Neural crest cell (in vitro differentiated cells): ENCODE results near the gene NRG3. TPM values are rescaled to one million over a fixed set of nuclear protein-coding genes. Genes with fewer than 3 reads are reported as not detected.
A peak's percentile ranks its signal among the peaks of the same experiment; 100 is the strongest.

ENCODE experiments used
- DNase-seq: peaks from one replicate; pipeline ENCODE4 v3.0.0; 2021; ENCODE audit warnings: low read depth, mixed read lengths, low spot score
- H3K27ac Mint-ChIP-seq: one replicate; pipeline ENCODE4 v1.8.0; 2021; ENCODE audit warnings: mild to moderate bottlenecking, mixed read lengths; ENCODE audit not compliant: unreplicated experiment
- H3K27me3 Mint-ChIP-seq: 2 replicates; pipeline ENCODE4 v1.8.0; 2021; ENCODE audit warnings: low read depth, mild to moderate bottlenecking, mixed read lengths
- H3K36me3 Mint-ChIP-seq: 2 replicates; pipeline ENCODE4 v1.8.0; 2021; ENCODE audit warnings: low read depth, mild to moderate bottlenecking, mixed read lengths
- H3K4me1 Mint-ChIP-seq: 2 replicates; pipeline ENCODE4 v1.8.0; 2021; ENCODE audit warnings: mixed read lengths
- H3K4me3 Mint-ChIP-seq: one replicate; pipeline ENCODE4 v1.8.0; 2021; ENCODE audit warnings: mild to moderate bottlenecking, mixed read lengths
- H3K9me3 Mint-ChIP-seq: 2 replicates; pipeline ENCODE4 v1.8.0; 2021; ENCODE audit warnings: mixed read lengths
- CTCF ChIP-seq: fragments of 200-600 bp; sonication (generic); conservative IDR thresholded peaks from 2 replicates; pipeline ENCODE4 v1.5.0; 2021; ENCODE audit warnings: antibody characterized with exemption, mild to moderate bottlenecking
- total RNA-seq: library from RNA; stranded (reverse); gene quantifications from 2 replicates; pipeline ENCODE4 v1.2.1, GENCODE V29; 2021

NRG3 gene
- total RNA-seq, 1 donor from 2014 or later = 3.1 TPM

DNA sequence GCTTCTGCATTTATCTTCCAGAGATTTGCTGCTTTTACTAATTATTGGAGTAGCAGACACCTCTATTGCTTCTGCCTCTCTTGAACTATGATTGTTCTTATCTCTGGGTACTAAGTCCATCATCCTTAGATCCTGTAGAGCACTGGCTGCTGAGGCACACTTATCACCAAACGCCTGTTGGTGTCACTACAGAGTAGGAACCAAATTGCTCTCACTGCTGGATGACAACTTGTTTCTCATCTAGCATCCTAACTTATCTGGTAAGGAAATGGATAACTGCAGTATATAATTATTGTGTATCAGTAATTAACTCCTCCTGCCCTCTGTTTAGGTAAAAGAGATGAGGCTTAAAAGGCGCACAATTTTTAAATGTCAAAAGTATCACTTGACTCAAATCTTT lies 1059.4 kb downstream of the NRG3 start:
- Mint-ChIP-seq H3K27ac (no peak overlapping the region), H3K9me3 (no peaks in the 10 kb centered on the region), H3K4me3 (no peak overlapping the region), H3K36me3 (no peaks in the 10 kb centered on the region), H3K27me3 (peaks cover 3% of the 10 kb centered on the region), H3K4me1 (no peaks in the 10 kb centered on the region)
- no peak for DNase-seq
- TF ChIP-seq CTCF = peak; percentile 48

GRCh38 chr10:82934947-82935346 lies 1060.0 kb downstream of the NRG3 start:
- H3K4me3 Mint-ChIP-seq = no peak overlapping the region
- no peaks in the 10 kb centered on the region for H3K36me3 Mint-ChIP-seq
- DNase-seq = no peak
- H3K27me3 Mint-ChIP-seq = peaks cover 3% of the 10 kb centered on the region
- no peak for TF ChIP-seq CTCF
- no peak overlapping the region for H3K27ac Mint-ChIP-seq
- H3K4me1 Mint-ChIP-seq = no peaks in the 10 kb centered on the region
- no peaks in the 10 kb centered on the region for H3K9me3 Mint-ChIP-seq

GRCh38 chr10:82938331-82938730 lies 1063.3 kb downstream of the NRG3 start:
- Mint-ChIP-seq H3K27ac (no peak overlapping the region), H3K27me3 (no peaks in the 10 kb centered on the region), H3K9me3 (no peaks in the 10 kb centered on the region), H3K4me3 (no peak overlapping the region), H3K4me1 (no peaks in the 10 kb centered on the region), H3K36me3 (no peaks in the 10 kb centered on the region)
- no peak for TF ChIP-seq CTCF
- no peak for DNase-seq

DNA sequence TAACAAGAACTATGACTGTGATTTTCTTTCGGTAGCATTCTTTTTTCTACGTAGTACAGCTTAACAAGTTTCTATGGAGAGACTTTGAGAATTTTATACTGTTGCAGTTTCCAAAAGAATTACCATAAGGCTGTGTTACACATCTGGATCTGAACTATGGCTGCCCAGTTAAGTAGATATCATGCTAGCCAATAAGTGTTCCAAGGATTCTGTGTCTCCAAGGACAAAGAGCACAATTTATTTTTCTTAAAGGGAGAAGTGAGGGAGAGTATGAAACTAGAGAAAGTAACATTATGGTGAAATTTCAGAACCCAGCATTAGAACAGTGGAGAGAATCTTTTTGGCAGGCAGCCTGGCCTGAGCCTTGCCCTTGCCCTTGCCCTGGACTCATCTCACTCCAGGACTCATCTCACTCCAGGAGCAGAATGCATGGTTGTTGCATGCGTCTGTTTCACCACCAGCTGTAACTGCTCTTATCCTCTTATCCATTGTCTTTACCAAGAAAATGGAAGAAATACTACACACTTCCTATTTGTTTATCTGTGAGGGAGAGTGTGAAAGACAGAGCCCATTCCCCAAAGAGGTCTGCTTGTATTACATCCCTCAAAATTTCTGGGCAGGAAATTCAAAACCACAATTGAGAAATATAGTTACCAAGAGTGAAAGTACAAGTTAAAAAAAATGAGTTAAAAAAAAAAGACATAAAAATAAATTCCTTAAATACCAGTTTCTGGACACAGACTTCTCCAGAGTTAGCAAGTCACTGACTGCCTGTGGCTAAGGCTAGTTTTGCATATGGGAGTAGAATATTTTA lies 1067.5 kb downstream of the NRG3 start:
- Mint-ChIP-seq H3K9me3 (peaks cover 4% of the 10 kb centered on the region), H3K27ac (no peak overlapping the region), H3K4me1 (no peaks in the 10 kb centered on the region), H3K27me3 (no peaks in the 10 kb centered on the region), H3K4me3 (no peak overlapping the region), H3K36me3 (peaks cover 3% of the 10 kb centered on the region)
- DNase-seq = no peak
- no peak for TF ChIP-seq CTCF

GRCh38 chr10:82943142-82943541 lies 1068.1 kb downstream of the NRG3 start:
- no peak overlapping the region for H3K27ac Mint-ChIP-seq
- H3K4me1 Mint-ChIP-seq = no peaks in the 10 kb centered on the region
- H3K4me3 Mint-ChIP-seq = no peak overlapping the region
- TF ChIP-seq CTCF = no peak
- H3K27me3 Mint-ChIP-seq = no peaks in the 10 kb centered on the region
- peaks cover 4% of the 10 kb centered on the region for H3K9me3 Mint-ChIP-seq
- H3K36me3 Mint-ChIP-seq = peaks cover 3% of the 10 kb centered on the region
- no peak for DNase-seq
